T-helper 2 cell (primary cell): ENCODE data around the gene MUC21.
"Not testable (repeated sequence)": the region's sequence is repeated elsewhere in the genome, so short reads cannot be mapped to it uniquely, and the experiment has no call there.

Source experiments
- DNase-seq, 5 experiments: peaks; one replicate each; pipeline versions ENCODE4 v3.0.0 to v3.0.0-alpha.2; 2012 to 2022
- total RNA-seq, 2 donors: gene quantifications; one replicate each; lab custom pipeline; 2026; lab: John Stamatoyannopoulos, UW

The MUC21 gene
- 0 reads per million in 2 donors for total RNA-seq

DNA sequence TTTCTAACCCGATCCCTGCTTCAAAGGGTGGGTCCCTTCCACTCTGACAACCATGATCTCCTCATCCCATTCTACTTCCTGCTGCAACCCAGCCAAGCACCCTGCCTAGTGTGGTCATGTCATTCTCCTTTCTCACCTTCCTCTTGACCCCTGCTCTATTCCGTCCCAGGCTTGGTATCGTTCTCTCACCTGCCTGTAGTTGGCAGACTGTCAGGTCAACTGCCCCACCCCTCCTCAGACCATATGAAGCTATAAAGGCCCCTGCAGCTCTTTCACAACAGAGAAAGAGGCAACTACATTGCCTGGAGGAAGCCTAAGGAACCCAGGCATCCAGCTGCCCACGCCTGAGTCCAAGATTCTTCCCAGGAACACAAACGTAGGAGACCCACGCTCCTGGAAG lies at the start of gene MUC21:
TSS of gene MUC21 (plus strand) at position 280 of the 400 bp plus-strand sequence. CDS start 241 bp downstream, outside the sequence.
- no peak for DNase-seq

DNA sequence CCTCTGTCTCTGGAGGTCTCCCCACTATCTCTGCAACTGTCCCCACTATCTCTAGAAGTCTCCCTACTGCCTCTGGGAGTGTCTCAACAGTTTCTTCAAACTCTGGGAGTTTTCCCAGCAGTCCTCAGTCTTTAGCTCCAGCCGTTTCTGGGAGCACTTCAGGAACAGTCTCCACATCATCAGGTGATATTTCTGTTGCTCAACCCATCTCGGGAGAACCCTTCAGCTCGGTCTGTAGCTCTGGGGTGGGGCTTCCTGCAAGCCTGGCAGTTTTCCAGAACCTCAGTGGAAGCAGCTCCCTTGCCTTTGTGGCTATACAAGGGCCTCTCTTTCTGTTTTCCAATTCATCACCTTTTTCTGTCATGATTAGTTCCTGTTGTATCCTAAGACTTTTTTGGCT lies 48.5 kb upstream of the MUC21 start:
- DNase-seq = no peak

DNA sequence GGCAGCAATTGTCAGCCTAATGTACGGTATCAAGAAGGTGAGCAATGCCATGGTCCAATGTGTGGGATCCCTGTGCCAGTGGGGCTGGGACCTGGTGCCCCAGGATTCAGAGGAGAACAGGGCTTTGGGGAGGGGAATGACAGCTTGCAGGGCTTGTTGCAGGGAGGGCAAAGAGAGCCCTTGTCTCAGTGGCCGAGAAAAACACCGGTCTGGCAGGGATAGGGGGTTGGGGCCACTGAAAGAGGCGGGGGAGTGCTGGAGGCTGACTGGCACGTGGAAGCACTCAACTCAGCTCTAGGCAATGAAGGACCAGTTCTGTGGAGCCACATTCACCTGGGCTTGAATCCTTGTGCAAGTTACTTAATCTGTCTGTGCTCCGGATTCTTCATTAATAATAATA lies 46.3 kb upstream of the MUC21 start:
- no peak for DNase-seq

DNA sequence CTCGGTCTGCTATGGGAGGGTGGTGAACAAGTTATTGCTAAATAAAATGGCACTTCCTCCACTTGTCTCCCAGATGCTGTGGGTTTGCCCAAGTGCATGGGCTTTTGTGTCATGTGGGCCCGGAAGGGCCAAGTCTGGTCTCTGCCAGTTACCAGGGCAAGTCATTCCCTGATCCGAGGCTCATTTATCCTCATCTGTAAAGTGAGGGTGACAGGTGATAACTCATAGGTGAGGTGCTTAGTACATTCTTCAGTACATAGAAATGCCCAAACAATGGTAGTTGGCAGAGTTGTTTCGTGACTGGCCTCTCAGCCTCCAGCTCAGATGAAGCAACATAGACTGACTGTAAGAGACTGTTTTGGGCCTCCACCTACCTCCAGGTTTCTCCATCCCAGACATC lies 44.8 kb upstream of the MUC21 start:
- no peak for DNase-seq

DNA sequence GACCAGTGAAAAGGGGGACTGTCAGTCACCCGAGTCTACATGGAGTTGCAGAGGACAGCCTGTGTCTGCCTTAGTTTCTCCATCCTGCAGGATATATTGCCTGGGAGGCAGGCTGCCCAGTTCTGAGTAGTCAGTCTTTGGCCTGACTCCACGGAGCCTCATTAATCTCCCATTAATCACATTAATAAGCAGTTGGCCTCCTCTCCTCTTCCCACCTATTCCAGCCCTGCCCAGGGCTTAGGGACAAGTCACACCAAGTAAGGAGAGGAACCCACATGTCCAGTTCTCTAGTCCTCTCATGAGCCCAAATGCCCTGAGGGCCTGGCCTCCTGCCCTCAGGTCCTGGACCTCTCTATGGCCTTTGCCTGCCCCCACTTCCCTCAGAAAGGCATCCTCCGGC lies 44.0 kb upstream of the MUC21 start:
- no peak for DNase-seq

DNA sequence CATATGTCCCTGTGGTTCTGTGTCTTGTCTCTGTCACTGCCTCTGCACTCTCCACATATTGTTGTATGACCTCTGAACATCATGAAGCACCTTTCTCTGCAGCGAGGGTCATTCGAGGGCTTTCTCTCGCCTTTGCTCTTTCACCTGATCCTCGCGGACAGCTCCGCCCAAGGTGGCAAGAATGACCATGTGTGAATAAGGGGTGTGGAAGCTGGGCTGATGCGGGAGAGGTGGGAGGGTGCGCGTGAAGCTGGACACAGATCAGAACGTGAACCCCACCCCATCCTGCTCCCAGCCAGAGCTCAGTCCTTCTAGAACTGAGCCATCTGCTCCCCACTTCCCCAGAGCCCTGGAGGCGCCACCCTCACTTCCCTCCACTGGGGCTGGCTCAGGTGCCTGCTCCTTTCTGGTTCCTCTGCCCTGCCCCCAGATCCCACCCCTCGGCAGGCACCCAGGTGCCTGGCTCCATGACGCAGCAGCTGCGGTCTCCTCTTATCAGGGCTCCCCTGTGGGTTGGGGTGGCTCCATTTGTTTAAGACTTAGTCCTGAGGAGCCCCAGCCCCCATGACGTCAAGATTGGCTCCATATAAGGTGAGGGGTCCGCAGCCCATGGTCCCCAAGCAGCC lies 43.0 kb upstream of the MUC21 start, which contains the start of gene MUCL3:
TSS of gene MUCL3 (plus strand) at position 613 of the 626 bp plus-strand sequence. CDS start 27 bp downstream, outside the sequence.
- DNase-seq = no peak

DNA sequence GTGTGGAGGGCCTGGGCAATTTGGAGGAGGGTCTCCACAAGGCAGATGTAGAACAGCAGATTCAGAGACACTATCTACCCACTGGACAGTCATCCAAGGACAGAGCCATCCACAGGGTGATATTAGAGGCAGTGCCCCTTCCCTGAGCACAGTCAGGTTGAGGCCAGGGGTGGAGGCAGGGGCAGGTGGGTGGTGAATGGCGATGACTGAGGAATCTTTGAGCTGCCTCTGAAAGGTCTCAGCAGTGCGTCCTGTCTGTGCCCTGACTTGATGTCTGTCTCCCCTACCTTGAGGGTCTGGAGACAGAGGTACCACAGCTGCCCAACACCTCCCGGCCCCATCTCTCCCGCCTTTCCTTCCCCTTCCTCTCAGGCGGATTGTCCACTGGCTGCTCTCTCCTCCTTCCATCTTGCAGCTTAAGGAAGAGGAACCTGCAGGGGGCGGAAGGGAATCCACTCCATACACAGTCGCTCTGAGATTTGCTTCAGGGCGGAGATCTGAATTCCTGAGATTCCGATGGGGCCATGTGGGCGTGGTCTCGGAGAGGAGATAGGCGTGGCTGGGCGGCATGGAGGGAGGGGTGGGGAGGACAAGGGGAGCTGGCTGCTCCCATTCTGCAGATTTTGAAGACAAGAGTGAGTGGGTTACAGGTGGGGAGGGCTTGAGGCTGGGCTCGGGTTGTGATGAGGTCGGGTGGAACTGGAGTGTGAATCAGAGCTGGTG lies 41.0 kb upstream of the MUC21 start:
- no peak for DNase-seq

DNA sequence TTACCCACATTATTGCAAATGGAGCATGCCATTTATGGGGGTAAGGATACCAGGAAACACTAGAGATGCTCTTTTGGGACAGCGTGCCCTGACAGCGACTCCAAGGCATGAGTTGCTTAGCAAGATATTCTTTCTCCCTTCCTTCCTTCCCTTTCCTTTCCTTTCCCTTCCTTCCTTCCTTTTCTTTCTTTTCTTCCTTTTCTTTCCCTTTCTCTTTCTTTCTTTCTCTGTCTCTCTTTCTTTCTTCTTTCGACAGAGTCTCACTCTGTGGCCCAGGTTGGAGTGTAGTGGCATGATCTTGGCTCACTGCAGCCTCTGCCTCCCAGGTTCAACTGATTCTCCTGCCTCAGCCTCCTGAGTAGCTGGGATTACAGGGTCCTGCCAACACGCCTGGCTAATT lies 39.5 kb upstream of the MUC21 start:
- no peak for DNase-seq

DNA sequence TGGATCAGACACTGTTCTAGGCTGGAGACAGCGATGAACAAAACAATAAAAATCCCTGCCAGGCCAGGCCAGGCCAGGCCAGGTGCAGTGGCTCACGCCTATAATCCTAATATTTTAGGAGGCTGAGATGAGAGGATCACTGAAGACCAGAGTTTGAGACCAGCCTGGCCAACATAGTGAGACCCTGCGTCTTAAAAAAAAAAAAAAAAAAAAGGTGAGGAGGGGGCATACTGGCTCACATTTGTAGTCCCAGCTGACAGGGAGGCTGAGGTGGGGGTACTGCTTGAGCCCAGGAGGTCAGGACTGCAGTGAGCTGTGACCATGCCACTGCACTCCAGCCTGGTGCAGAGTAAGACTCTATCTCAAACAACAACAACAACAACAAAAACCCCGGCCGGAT lies 38.2 kb upstream of the MUC21 start:
- no peak for DNase-seq

DNA sequence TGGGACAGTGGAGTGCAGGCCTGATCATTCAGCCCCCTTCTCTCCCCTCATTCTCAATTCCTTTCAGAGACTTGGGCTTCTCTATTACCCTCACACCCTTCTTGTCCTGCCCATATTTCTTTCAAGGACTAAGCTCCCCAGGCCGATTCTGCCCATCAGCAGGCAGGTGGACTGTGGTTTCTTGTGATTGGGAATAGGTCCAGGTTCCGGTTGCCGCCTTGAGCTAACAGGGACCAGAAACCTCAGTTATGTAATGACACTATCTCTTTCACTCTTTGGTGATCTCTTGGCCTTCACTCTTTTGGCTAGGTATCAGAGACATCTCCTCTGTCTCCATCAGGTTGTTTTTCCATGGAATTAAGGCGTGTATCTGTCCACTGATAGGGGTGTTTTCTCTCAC lies 36.3 kb upstream of the MUC21 start:
- DNase-seq = no peak

DNA sequence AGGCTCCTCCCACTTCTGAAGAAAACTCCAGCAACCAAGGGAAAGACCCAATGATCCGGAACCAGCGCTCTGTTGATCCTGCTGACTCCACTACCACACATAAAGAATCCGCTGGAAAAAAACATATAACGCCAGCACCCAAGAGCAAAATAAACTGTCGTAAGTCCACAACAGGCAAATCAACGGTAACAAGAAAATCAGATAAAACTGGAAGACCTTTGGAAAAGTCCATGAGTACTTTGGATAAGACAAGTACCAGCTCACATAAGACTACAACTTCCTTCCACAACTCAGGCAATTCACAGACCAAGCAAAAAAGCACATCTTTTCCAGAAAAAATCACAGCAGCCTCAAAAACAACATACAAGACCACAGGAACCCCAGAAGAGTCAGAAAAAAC lies 34.7 kb upstream of the MUC21 start:
- DNase-seq = no peak

DNA sequence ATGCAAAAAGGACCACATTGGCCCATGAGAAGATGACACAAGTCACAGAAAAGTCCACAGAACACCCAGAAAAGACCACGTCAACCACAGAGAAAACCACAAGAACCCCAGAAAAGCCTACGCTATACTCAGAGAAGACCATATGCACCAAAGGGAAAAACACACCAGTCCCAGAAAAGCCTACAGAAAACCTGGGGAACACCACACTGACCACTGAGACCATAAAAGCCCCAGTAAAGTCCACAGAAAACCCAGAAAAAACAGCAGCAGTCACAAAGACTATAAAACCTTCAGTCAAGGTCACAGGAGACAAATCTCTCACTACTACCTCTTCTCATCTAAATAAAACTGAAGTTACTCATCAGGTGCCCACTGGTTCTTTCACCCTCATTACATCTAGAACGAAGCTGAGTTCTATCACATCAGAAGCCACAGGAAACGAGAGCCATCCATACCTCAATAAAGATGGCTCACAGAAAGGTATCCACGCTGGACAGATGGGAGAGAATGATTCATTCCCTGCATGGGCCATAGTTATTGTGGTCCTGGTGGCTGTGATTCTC lies 31.5 kb upstream of the MUC21 start:
- no peak for DNase-seq

DNA sequence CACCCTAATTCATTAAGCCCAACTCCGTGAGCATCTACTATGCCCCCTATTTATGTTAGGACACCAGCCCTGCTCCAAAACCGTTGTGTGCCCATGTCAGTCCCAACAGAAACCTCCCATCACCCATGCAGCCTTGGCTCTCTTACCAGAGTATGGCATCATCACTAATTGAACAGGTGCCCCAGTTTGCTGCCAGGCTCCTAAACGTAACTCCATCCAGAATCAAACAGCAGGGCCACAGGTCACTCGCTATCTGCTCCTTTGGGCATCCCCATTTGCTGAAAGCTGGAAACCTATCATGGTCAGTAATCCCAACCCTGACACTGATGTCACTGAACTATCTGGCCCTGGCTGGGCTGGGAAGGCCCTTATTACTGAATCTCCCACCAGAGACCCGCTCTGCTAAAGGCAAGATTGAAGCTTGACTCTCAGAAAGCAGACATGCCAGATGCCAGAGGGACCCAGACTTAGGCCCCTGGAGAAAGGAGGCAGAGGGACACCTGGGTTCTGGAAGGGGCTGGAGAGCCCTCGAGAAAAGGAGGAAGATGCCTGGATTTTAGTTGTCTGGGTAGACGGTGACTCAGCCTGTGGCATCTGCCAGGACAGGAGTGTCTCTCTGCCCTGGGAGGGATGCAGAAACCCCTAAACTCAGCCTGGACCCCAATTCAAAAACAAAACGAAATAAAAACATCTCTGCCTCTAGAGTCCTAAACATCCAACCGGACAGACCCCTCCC lies 28.7 kb upstream of the MUC21 start:
- no peak for DNase-seq

DNA sequence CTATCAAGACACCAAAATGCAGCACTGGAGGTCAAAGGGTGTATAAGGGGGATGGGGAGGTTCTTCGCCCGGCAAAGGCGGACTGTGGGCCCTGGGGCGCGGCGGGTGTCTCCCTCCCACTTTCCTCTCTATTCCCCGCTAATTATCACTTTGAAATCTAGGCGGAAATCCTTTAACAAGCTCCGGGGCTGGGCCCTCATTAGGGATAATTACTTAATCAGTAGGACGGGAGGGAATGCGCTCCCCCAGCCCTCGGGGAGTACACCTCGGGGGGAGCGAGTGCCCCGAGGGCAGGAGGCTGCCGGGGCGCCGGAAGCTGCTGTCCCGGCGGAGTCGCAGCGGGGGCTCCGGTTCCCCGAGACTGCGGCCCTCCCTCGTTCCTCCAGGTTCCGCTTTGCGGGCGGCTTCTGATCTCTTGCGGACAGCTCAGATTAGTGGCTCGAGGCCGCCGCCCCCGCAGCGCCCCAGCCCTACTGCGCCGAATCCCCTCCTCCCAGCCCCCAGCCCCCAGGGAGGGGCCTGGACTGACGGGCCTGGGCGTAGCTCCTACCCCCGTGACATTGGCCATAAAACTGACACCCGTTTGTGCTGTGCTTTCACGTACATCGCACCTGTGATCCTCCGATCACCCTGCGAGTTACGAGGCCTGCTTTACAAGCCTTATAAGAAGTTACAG lies 28.0 kb upstream of the MUC21 start:
- peak; percentile 37 to 76 (median 58) for DNase-seq

DNA sequence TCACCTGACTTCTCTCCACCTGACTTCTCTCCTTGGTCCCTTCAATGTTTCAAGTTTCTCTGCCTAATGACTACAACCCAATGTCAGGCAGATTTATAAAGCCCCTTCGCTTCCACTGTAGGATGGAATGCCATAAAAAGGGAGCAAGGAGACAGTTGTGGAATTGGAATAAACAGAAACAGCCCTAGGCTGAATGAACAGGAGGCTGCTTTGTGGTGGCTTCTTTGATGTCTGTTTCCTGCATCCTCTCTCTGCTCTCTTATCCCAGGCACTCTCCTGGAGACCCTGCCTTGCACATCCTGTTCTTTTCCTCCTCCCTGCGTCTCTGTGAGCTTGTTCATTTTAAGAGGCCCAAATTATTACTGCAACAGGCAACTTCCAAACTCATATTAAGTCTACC lies 25.8 kb upstream of the MUC21 start:
- DNase-seq = no peak

DNA sequence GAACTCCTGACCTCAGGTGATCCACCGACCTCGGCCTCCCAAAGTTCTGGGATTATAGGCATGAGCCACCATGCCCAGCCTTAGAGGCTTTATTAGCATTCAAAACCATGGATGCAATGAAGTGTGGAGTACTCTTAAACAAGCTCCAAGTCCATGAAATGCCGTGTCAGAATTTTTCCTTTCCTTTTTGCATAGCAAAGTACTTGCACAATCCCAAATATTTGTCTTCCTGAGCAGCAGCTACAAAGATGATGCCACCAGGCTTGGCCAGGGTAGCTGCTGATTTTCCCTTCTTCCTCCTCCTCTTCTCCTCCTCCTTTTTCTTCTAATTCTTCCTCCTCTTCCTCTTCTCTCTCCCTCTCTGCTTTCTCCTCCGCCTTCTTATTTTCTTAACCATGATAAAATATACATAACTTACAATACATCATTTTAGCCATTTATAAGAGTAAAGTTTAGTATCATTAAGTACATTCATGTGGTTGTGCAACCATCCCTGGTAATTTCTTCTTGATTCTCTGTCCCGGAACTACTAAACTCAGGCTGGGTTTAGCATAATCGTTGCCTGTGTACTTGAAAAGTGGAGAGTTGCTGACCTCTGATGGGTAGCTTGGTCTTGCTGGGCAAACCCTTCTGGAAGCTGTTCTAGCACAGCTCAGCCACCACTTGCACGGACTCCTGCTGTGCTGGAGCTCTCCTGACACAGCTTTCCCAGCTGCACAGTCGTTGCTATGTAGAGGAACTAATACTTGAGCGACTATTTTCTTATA lies 22.4 kb upstream of the MUC21 start:
- no peak for DNase-seq

DNA sequence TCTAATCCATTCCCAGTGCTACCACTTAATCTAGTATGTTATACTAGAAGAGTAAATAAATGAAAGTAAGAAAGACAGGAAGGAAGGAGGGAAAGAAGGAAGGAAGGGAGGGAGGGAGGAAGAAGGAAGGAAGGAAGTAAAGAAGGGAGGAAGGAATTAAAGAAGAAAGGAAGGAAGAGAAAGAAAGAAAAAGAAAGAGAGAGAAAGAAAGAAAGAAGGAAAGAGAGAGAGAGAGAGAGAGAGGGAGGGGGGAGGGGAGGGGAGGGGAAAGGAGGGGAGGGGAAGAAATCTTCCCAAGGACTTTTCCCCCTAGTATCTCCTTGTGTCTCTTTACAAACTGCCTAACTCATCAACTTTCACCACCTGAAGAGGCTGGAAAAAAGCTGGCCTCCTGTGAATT lies 20.8 kb upstream of the MUC21 start:
- DNase-seq = no peak

DNA sequence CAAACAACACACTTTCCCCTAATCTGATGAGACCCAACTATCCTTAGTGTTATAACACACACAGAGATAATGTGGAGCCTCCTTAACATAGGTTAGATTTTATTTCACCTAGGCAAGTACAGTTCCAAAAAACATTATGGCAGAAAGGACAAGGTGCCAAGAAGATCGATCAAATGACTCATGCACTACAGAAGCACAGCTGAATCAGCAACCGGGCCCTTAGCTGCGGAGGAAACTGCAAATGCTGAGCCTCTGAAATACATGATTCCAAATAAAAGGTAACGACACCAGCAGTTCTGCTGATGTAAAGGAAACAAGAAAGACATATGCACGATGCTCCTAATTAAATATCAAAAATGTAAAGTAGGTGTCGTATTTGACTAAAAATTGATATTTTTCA lies 19.9 kb upstream of the MUC21 start:
- DNase-seq = no peak

DNA sequence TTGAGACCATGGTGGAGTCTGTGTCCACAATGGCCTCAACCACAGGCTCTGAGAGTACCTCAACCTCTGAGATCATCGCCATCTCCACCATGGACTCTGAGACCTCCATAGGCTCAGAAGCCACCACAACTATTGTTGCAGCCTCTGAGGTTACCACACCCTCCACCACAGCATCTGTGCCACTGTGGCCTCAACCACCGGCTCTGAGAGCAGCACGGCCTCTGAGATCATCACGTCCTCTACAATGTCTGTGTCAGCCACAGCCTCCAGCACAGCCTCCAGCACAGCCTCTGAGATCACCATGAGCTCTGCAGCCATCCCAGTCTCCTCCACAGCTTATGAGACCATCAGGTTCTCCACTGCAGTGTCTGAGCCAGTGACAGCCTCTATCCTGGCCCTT lies 19.4 kb upstream of the MUC21 start:
- peak in 2 of 5 experiments; percentile 15 to 46 for DNase-seq

DNA sequence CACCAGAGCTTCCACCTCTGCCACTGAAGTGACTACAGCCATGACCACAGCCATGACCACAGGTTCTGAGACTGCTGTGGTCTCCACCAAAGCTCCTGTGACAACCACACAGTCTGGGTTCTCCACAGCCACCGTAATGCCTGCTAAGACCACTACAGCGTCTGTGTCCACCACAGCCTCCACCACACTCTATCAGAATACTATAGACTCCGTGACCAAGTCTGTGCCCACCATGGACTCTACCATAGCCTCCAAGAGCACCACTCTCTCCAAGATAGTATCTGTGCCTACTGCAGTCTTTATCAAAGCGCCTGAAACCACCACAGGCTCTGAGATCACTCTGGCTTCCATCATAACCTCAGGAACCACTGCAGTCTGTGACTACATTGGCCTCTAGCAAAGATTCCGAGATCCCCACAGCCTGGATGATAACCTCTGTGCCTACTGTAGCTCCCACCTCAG lies 18.3 kb upstream of the MUC21 start:
- DNase-seq = peak in 1 of 5 experiments; percentile 20

DNA sequence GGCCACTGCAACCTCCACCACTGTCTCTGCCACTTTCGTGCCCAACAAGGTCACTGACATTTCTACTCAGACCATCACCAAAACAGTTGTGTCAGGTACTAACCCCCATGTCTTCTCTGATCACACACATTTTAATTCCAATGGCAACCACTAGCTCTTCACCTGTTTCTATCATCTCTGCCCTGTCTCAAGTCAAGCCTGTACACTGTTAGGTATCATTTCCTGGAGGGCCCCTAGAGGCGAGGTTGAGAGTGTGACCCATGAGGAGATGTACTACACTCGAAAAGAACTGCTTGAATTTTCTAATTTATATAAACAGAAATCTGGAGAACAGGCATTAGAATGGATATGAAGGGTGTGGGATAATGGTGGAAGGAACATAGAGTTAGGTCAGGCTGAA lies 17.4 kb upstream of the MUC21 start:
- DNase-seq = no peak

DNA sequence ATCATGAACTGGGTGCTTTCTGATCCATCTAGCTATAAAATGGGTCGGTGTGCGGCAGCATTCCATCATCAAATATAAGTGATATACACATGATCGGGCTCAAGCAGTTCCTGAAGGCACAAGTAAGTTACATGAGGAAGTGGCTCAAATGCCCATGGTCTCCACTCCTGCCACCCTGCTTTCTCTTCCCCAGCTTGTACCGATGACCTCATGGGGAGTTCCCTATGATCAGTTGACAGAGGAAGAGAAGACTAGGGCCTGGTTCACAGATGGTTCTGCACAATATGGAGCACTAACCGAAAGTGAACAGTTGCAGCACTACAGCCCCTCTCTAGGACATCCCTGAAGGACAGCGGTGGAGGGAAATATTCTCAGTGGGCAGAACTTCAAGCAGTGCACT lies 14.3 kb upstream of the MUC21 start:
- not testable (repeated sequence) for DNase-seq
